Tibial nerve (tissue), 4 donors: ENCODE data around the gene ANKRD42. TPM values are rescaled to one million over a fixed set of nuclear protein-coding genes. Genes with fewer than 3 reads are reported as not detected.
A peak's percentile ranks its signal among the peaks of the same experiment; 100 is the strongest.

Source experiments
- DNase-seq, 2 donors: peaks; one replicate each; pipeline ENCODE4 v3.0.0-alpha.2; 2019; ENCODE audit warnings: low spot score in 2 of 2
- H3K27ac ChIP-seq, 4 donors: fragments of 200-600 bp; sonication (generic) in 3 of 4; one replicate each; pipeline ENCODE4 v1.5.1; 2017 to 2019; ENCODE audit warnings: mild to moderate bottlenecking in 1 of 4
- H3K27me3 ChIP-seq, 2 donors: fragments of 200-600 bp; sonication (generic) in 1 of 2; one replicate each; pipeline versions ENCODE4 v1.5.1 to v1.6.0; 2017 to 2019
- H3K36me3 ChIP-seq, 3 donors: fragments of 200-600 bp; sonication (generic); one replicate each; pipeline ENCODE4 v1.5.1; 2018 to 2019
- H3K4me1 ChIP-seq, 4 donors: fragments of 200-600 bp; sonication (generic) in 3 of 4; one replicate each; pipeline ENCODE4 v1.5.1; 2017 to 2019
- H3K4me3 ChIP-seq, 4 donors: fragments of 200-600 bp; sonication (generic) in 3 of 4; one replicate each; pipeline ENCODE4 v1.5.1; 2017 to 2019; ENCODE audit warnings: mild to moderate bottlenecking in 1 of 4, moderate library complexity in 1 of 4
- H3K9me3 ChIP-seq, 4 donors: fragments of 200-600 bp; sonication (generic) in 3 of 4; one replicate each; pipeline ENCODE4 v1.5.1; 2017 to 2019
- CTCF ChIP-seq, 5 experiments: fragments of 200-600 bp in 3 of 5; fragments of 450-650 bp in 2 of 5; sonication (generic) in 3 of 5; IDR thresholded peaks; one replicate each; pipeline ENCODE4 v1.5.1; 2016 to 2019; ENCODE audit warnings: antibody characterized with exemption in 5 of 5, mild to moderate bottlenecking in 3 of 5, moderate library complexity in 2 of 5
- EP300 ChIP-seq, 2 donors: sonication (generic); formaldehyde crosslinking; IDR thresholded peaks; one replicate each; pipeline ENCODE4 v1.6.1; 2017; ENCODE audit warnings: antibody characterized with exemption in 2 of 2, mild to moderate bottlenecking in 1 of 2
- POLR2A ChIP-seq, 2 donors: fragments of 450-650 bp; IDR thresholded peaks; one replicate each; pipeline ENCODE4 v1.6.1; 2017; ENCODE audit warnings: antibody characterized with exemption in 2 of 2, mild to moderate bottlenecking in 2 of 2, moderate library complexity in 2 of 2
- WGBS, 2 donors: methylation state at CpG; one replicate each; pipeline ENCODE4 v1.1.5; 2018; 5-methylcytosine and 5-hydroxymethylcytosine counted together
- total RNA-seq, 4 donors: library from RNA; depleted of rRNA; stranded (reverse); fragments of >200 nt; gene quantifications; one replicate each; pipeline ENCODE4 v1.1.0, GENCODE V29; 2016

Gene ANKRD42
- 10 to 100 TPM; 10.3 to 13.2 (median 13.1) TPM for total RNA-seq

- WGBS, 2 donors, result 1% methylated on average over 57 to 67 of the region's 67 CpGs
- Histone ChIP-seq H3K9me3 (no peaks in the 10 kb centered on the region), H3K36me3 (peaks cover 0 to 40% (median 0%) of the 10 kb centered on the region in 3 donors), H3K4me1 (peaks cover 0 to 45% (median 20%) of the 10 kb centered on the region in 4 donors), H3K4me3 (peak within 1 kb of the TSS; percentile 67 to 85 (median 78)), H3K27me3 (no peaks in the 10 kb centered on the region), H3K27ac (peak within 1 kb of the TSS; percentile 55 to 96 (median 90))
- TF ChIP-seq CTCF (IDR thresholded peaks at IDR 0.05), result peak in 1 of 5 experiments; percentile 50
- TF ChIP-seq POLR2A (IDR thresholded peaks at IDR 0.05), result peak; percentile 57 to 67
- peak; percentile 51 to 97 for TF ChIP-seq EP300 (IDR thresholded peaks at IDR 0.05)
- DNase-seq, result peak; percentile 83 to 95
These were observed at the start of gene ANKRD42 for GRCh38 chr11:83193315-83194280. ANKRD42 (plus strand) TSS chr11:83193712; CDS start chr11:83194671, 959 bp downstream.

- Histone ChIP-seq H3K27me3 (no peaks in the 10 kb centered on the region), H3K27ac (no peak overlapping the region), H3K4me3 (no peak overlapping the region), H3K9me3 (no peaks in the 10 kb centered on the region), H3K36me3 (no peaks in the 10 kb centered on the region), H3K4me1 (no peaks in the 10 kb centered on the region)
- DNase-seq, result no peak
- WGBS, 2 donors, result 89 to 92% methylated on average over 4 of the region's 4 CpGs
- TF ChIP-seq POLR2A (IDR thresholded peaks at IDR 0.05), result no peak
- no peak for TF ChIP-seq EP300 (IDR thresholded peaks at IDR 0.05)
- no peak for TF ChIP-seq CTCF (IDR thresholded peaks at IDR 0.05)
These were observed 45.6 kb upstream of the ANKRD42 start for GRCh38 chr11:83147895-83148294.

- Histone ChIP-seq H3K27ac (no peak overlapping the region), H3K36me3 (no peaks in the 10 kb centered on the region), H3K4me1 (peaks cover 0 to 2% (median 0%) of the 10 kb centered on the region in 4 donors), H3K27me3 (no peaks in the 10 kb centered on the region), H3K9me3 (no peaks in the 10 kb centered on the region), H3K4me3 (no peak overlapping the region)
- no peak for DNase-seq
- 81 to 88% methylated on average over 2 of the region's 2 CpGs for WGBS, 2 donors
- no peak for TF ChIP-seq CTCF (IDR thresholded peaks at IDR 0.05)
- no peak for TF ChIP-seq EP300 (IDR thresholded peaks at IDR 0.05)
- TF ChIP-seq POLR2A (IDR thresholded peaks at IDR 0.05), result no peak
These were observed 43.1 kb upstream of the ANKRD42 start for GRCh38 chr11:83150450-83150849.

- 87 to 89% methylated on average over 10 of the region's 10 CpGs for WGBS, 2 donors
- TF ChIP-seq POLR2A (IDR thresholded peaks at IDR 0.05) (no peak), CTCF (IDR thresholded peaks at IDR 0.05) (no peak), EP300 (IDR thresholded peaks at IDR 0.05) (no peak)
- no peaks in the 10 kb centered on the region for H3K36me3 ChIP-seq
- DNase-seq, result no peak
- H3K27ac ChIP-seq, result no peak overlapping the region
- H3K27me3 ChIP-seq, result no peaks in the 10 kb centered on the region
- peaks cover 0 to 7% (median 0%) of the 10 kb centered on the region in 4 donors for H3K4me1 ChIP-seq
- H3K4me3 ChIP-seq, result no peak overlapping the region
- no peaks in the 10 kb centered on the region for H3K9me3 ChIP-seq
These were observed 42.1 kb upstream of the ANKRD42 start for GRCh38 chr11:83151274-83151977.
